H1 (cell line): ENCODE data around the gene ADCY6. TPM values are rescaled to one million over a fixed set of nuclear protein-coding genes. Genes with fewer than 3 reads are reported as not detected.

ENCODE experiments used
- CTCF ChIA-PET: fragments of 300-600 bp; sonication (Branson Sonifier 250); formaldehyde crosslinking; loops from one replicate; lab custom pipeline; 2021; ENCODE audit not compliant: partially characterized antibody; lab: Charles Lee
- POLR2A ChIA-PET: fragments of 300-600 bp; sonication (Branson Sonifier 250); formaldehyde crosslinking; loops from one replicate; lab custom pipeline; 2021; ENCODE audit warnings: inconsistent platforms; ENCODE audit not compliant: partially characterized antibody; lab: Charles Lee
- DNase-seq, 2 experiments: peaks; one replicate each; pipeline versions ENCODE4 v3.0.0 to v3.0.0-alpha.2; 2010 to 2022; ENCODE audit warnings: low spot score in 2 of 2, low read depth in 1 of 2, mixed read lengths in 1 of 2
- FAIRE-seq: peaks from 2 replicates; lab custom pipeline; 2011; peaks lifted over from hg19 to GRCh38; lab: Jason Lieb, UNC
- H2AFZ ChIP-seq: 2 replicates; pipeline ENCODE4 v1.8.1; 2012; ENCODE audit warnings: low read length, inconsistent platforms
- H2AK5ac ChIP-seq: 2 replicates; pipeline ENCODE4 v1.6.1; 2013; ENCODE audit warnings: low read depth, low read length
- H2BK120ac ChIP-seq: replicated peaks from 2 replicates; pipeline ENCODE3; 2013; ENCODE audit warnings: low read depth, low read length, inconsistent platforms
- H2BK12ac ChIP-seq: 2 replicates; pipeline ENCODE4 v1.6.1; 2013; ENCODE audit warnings: low read depth, low read length
- H2BK15ac ChIP-seq: 2 replicates; pipeline ENCODE4 v1.6.1; 2013; ENCODE audit warnings: low read length
- H2BK20ac ChIP-seq: 2 replicates; pipeline ENCODE4 v1.6.1; 2013; ENCODE audit warnings: low read length
- H2BK5ac ChIP-seq: 2 replicates; pipeline ENCODE4 v1.6.1; 2013; ENCODE audit warnings: low read depth, low read length
- H3K14ac ChIP-seq: 2 replicates; pipeline ENCODE4 v1.6.1; 2013; ENCODE audit warnings: inconsistent platforms; ENCODE audit not compliant: insufficient read length
- H3K18ac ChIP-seq: 2 replicates; pipeline ENCODE4 v1.6.1; 2013; ENCODE audit warnings: low read length; ENCODE audit errors: extremely low read depth
- H3K23ac ChIP-seq: 2 replicates; pipeline ENCODE4 v1.6.1; 2013; ENCODE audit warnings: inconsistent platforms; ENCODE audit not compliant: insufficient read length
- H3K23me2 ChIP-seq: 2 replicates; pipeline ENCODE4 v1.6.1; 2013; ENCODE audit warnings: low read depth, low read length
- H3K27ac ChIP-seq: 2 replicates; pipeline ENCODE4 v1.6.1; 2011; ENCODE audit warnings: low read depth, low read length, inconsistent platforms
- H3K27me3 ChIP-seq, 4 experiments: replicated peaks in 1 of 4; 1 replicate in 1 of 4; 2 replicates in 3 of 4; pipeline versions ENCODE4 v1.6.1 to v1.8.1; 2011 to 2013; ENCODE audit warnings: low read length in 3 of 4, mild to moderate bottlenecking in 3 of 4, inconsistent platforms in 2 of 4, mixed read lengths in 2 of 4, moderate library complexity in 1 of 4; ENCODE audit not compliant: control insufficient read depth in 3 of 4, insufficient read depth in 3 of 4; ENCODE audit errors: extremely low read depth in 1 of 4
- H3K36me3 ChIP-seq, 4 experiments: 2 replicates each; pipeline versions ENCODE4 v1.6.1 to v1.8.1; 2011 to 2013; ENCODE audit warnings: mild to moderate bottlenecking in 4 of 4, low read length in 3 of 4, moderate library complexity in 2 of 4, control low read depth in 1 of 4, inconsistent platforms in 1 of 4; ENCODE audit not compliant: insufficient read depth in 4 of 4, control insufficient read depth in 2 of 4
- H3K4ac ChIP-seq: replicated peaks from 2 replicates; pipeline ENCODE3; 2013; ENCODE audit warnings: low read length, low read depth, mixed read lengths, inconsistent platforms; ENCODE audit not compliant: insufficient read length
- H3K4me1 ChIP-seq, 4 experiments: replicated peaks in 1 of 4; 1 replicate in 1 of 4; 2 replicates in 3 of 4; pipeline versions ENCODE4 v1.6.1 to v1.8.1; 2011 to 2013; ENCODE audit warnings: low read length in 3 of 4, inconsistent platforms in 2 of 4, mixed read lengths in 1 of 4; ENCODE audit not compliant: insufficient read depth in 4 of 4, control insufficient read depth in 3 of 4
- H3K4me2 ChIP-seq, 2 experiments: 2 replicates each; pipeline versions ENCODE4 v1.6.1 to v1.8.1; 2011 to 2013; ENCODE audit warnings: low read depth in 2 of 2, low read length in 2 of 2, control low read depth in 1 of 2, inconsistent platforms in 1 of 2, mild to moderate bottlenecking in 1 of 2; ENCODE audit not compliant: insufficient read depth in 1 of 2
- H3K4me3 ChIP-seq, 4 experiments: fragments of 200-600, 300-600 bp in 1 of 4; sonication (generic), shearing (Covaris generic), sonication (Bioruptor Twin) in 1 of 4; 2 replicates each; pipeline versions ENCODE4 v1.5.1 to v1.8.1; 2011 to 2016; ENCODE audit warnings: low read length in 4 of 4, low read depth in 3 of 4, control low read depth in 2 of 4, inconsistent platforms in 2 of 4, mild to moderate bottlenecking in 2 of 4, mixed read lengths in 1 of 4, moderate library complexity in 1 of 4; ENCODE audit not compliant: insufficient read depth in 2 of 4; ENCODE audit errors: extremely low read depth in 1 of 4
- H3K56ac ChIP-seq: replicated peaks from 2 replicates; pipeline ENCODE3; 2013; ENCODE audit warnings: low read depth, mild to moderate bottlenecking, mixed read lengths, low read length, inconsistent platforms; ENCODE audit not compliant: insufficient read length
- H3K79me1 ChIP-seq: 2 replicates; pipeline ENCODE4 v1.6.1; 2013; ENCODE audit warnings: low read depth, low read length, control low read depth
- H3K79me2 ChIP-seq, 2 experiments: 2 replicates each; pipeline versions ENCODE4 v1.6.1 to v1.8.1; 2012 to 2013; ENCODE audit warnings: low read length in 2 of 2, mild to moderate bottlenecking in 2 of 2, inconsistent platforms in 1 of 2; ENCODE audit not compliant: insufficient read depth in 2 of 2, control insufficient read depth in 1 of 2
- H3K9ac ChIP-seq, 4 experiments: replicated peaks in 1 of 4; 1 replicate in 1 of 4; 2 replicates in 3 of 4; pipeline versions ENCODE4 v1.6.1 to v1.8.1; 2011 to 2013; ENCODE audit warnings: low read depth in 3 of 4, low read length in 3 of 4, control low read depth in 2 of 4, mild to moderate bottlenecking in 2 of 4, moderate library complexity in 2 of 4, inconsistent platforms in 1 of 4; ENCODE audit errors: extremely low read depth in 1 of 4
- H3K9me3 ChIP-seq, 2 experiments: 2 replicates each; pipeline versions ENCODE4 v1.6.1 to v1.8.1; 2012 to 2013; ENCODE audit warnings: mild to moderate bottlenecking in 2 of 2, moderate library complexity in 2 of 2, control low read depth in 1 of 2, inconsistent platforms in 1 of 2, low read depth in 1 of 2, low read length in 1 of 2, mixed read lengths in 1 of 2; ENCODE audit not compliant: insufficient read depth in 2 of 2
- H4K20me1 ChIP-seq, 2 experiments: replicated peaks in 1 of 2; 2 replicates each; pipeline versions ENCODE3 to v1.8.1; 2011 to 2013; ENCODE audit warnings: inconsistent platforms in 2 of 2, low read length in 2 of 2, mild to moderate bottlenecking in 1 of 2; ENCODE audit not compliant: insufficient read depth in 2 of 2, control insufficient read depth in 1 of 2
- H4K5ac ChIP-seq: 2 replicates; pipeline ENCODE4 v1.6.1; 2013; ENCODE audit warnings: low read length, low read depth, mixed read lengths, inconsistent platforms; ENCODE audit not compliant: insufficient read length
- H4K8ac ChIP-seq: 2 replicates; pipeline ENCODE4 v1.8.0; 2013; ENCODE audit warnings: mild to moderate bottlenecking, moderate library complexity, low read length, inconsistent platforms; ENCODE audit not compliant: insufficient read depth; ENCODE audit errors: extremely low read depth
- H4K91ac ChIP-seq: replicated peaks from 2 replicates; pipeline ENCODE3; 2013; ENCODE audit warnings: low read length, mixed read lengths, inconsistent platforms; ENCODE audit not compliant: insufficient read length
- CBX5 ChIP-seq: fragments of 300-800, 300-1000 bp; sonication (generic); IDR thresholded peaks from 2 replicates; pipeline ENCODE4 v1.7.1; 2016; ENCODE audit warnings: antibody characterized with exemption, low read length, low read depth
- CEBPB ChIP-seq: IDR thresholded peaks from 2 replicates; pipeline ENCODE4 v1.6.1; 2012; ENCODE audit warnings: low read depth, low read length
- E2F6 ChIP-seq: IDR thresholded peaks from 2 replicates; pipeline ENCODE4 v1.6.1; 2012; ENCODE audit warnings: inconsistent platforms
- EZH2 ChIP-seq: fragments of 200-600 bp; sonication (generic); IDR thresholded peaks from 2 replicates; pipeline ENCODE4 v1.7.1; 2012; ENCODE audit warnings: low read depth, mild to moderate bottlenecking, moderate library complexity, low read length, inconsistent platforms; ENCODE audit not compliant: severe bottlenecking
- HDAC6 ChIP-seq: IDR thresholded peaks from one replicate; pipeline ENCODE4 v1.7.1; 2012; ENCODE audit warnings: low read depth, mild to moderate bottlenecking, inconsistent platforms, low read length, moderate library complexity
- JUN ChIP-seq: IDR thresholded peaks from 2 replicates; pipeline ENCODE4 v1.6.1; 2011; ENCODE audit warnings: low read depth, mild to moderate bottlenecking, improper control_type of control experiment, low read length
- JUND ChIP-seq: IDR thresholded peaks from 2 replicates; pipeline ENCODE4 v1.6.1; 2011; ENCODE audit warnings: mild to moderate bottlenecking, improper control_type of control experiment, low read length
- KDM5A ChIP-seq: fragments of 200-600 bp; IDR thresholded peaks from 2 replicates; pipeline ENCODE4 v1.7.1; 2012; ENCODE audit warnings: mild to moderate bottlenecking, low read length, inconsistent platforms, mixed read lengths
- NRF1 ChIP-seq: IDR thresholded peaks from 2 replicates; pipeline ENCODE4 v1.6.1; 2011; ENCODE audit warnings: mild to moderate bottlenecking, low read depth, low read length, improper control_type of control experiment
- PHF8 ChIP-seq: fragments of 200-600 bp; sonication (generic); conservative IDR thresholded peaks from 2 replicates; pipeline ENCODE4 v1.7.1; 2012; ENCODE audit warnings: low read depth, mild to moderate bottlenecking, inconsistent platforms, low read length, moderate library complexity
- POLR2A ChIP-seq, 2 experiments: IDR thresholded peaks; 1 replicate in 1 of 2; 2 replicates in 1 of 2; pipeline ENCODE4 v1.6.1; 2011; ENCODE audit warnings: low read depth in 2 of 2, low read length in 2 of 2, mild to moderate bottlenecking in 2 of 2; ENCODE audit errors: control extremely low read depth in 1 of 2
- POU5F1 ChIP-seq: IDR thresholded peaks from 2 replicates; pipeline ENCODE4 v1.6.1; 2011; ENCODE audit warnings: low read depth, mild to moderate bottlenecking, low read length, moderate library complexity
- RXRA ChIP-seq: IDR thresholded peaks from 2 replicates; pipeline ENCODE4 v1.6.1; 2011; ENCODE audit warnings: low read depth, mild to moderate bottlenecking, low read length, moderate library complexity; ENCODE audit not compliant: insufficient read depth
- SP4 ChIP-seq: IDR thresholded peaks from 2 replicates; pipeline ENCODE4 v1.6.1; 2012; ENCODE audit warnings: low read length, inconsistent platforms
- TAF7 ChIP-seq: optimal IDR thresholded peaks from 2 replicates; pipeline ENCODE3; 2011; ENCODE audit warnings: low read depth, mild to moderate bottlenecking, inconsistent platforms, low read length, moderate library complexity, borderline replicate concordance
- WGBS, 2 experiments: shearing (Covaris generic) in 1 of 2; methylation state at CpG; one replicate each; pipeline versions ENCODE4 v1.1.6 to v1.1.7; 2013 to 2015; ENCODE audit warnings: low lambda C conversion rate in 2 of 2, mixed read lengths in 2 of 2, inconsistent platforms in 1 of 2, low coverage in 1 of 2, missing lambda C conversion rate in 1 of 2; ENCODE audit not compliant: insufficient replicate concordance in 2 of 2, insufficient coverage in 1 of 2, insufficient read length in 1 of 2; ENCODE audit errors: extremely low coverage in 1 of 2, missing lambda C conversion rate in 1 of 2; 5-methylcytosine and 5-hydroxymethylcytosine counted together
- polyA plus RNA-seq, 7 experiments: library from polyadenylated mRNA; depleted of rRNA in 3 of 7; stranded (reverse) in 5 of 7; unstranded in 2 of 7; fragments of >200 nt in 5 of 7; fragments of 200-250 nt in 2 of 7; gene quantifications; 1 replicate in 5 of 7; 2 replicates in 1 of 7; 4 replicates in 1 of 7; pipeline versions ENCODE4 v1.2.1 to v1.2.3, GENCODE V29; 2011 to 2013; ENCODE audit warnings: missing spikeins in 2 of 7, mixed read lengths in 2 of 7
- total RNA-seq: library from RNA; stranded (reverse); fragmentation: NEBNext Ultra II Directional; extraction: Animal tissue kit (Norgen Biotek cat#: 25700); gene quantifications from 2 replicates; pipeline ENCODE4 v1.2.1, GENCODE V29; 2021

The ADCY6 gene
- total and polyA plus RNA-seq, 2 of the 8 experiments (the other 6 are each of a cell fraction or from before 2014, with no cell fraction given): 11.7 to 17.5 TPM

GRCh38 chr12:48767047-48767446, 21.8 kb downstream of the ADCY6 start:
- no peak overlapping the region for H3K23ac ChIP-seq
- no peaks in the 10 kb centered on the region for H4K20me1 ChIP-seq
- no peak overlapping the region for H4K91ac ChIP-seq
- H3K36me3 ChIP-seq: peaks cover 1 to 18% (median 6%) of the 10 kb centered on the region in 4 experiments; a peak in 5 of 8 replicates
- no peak overlapping the region for H3K56ac ChIP-seq
- H3K4me1 ChIP-seq: peaks cover 0 to 14% (median 9%) of the 10 kb centered on the region in 4 experiments; a peak in 6 of 7 replicates
- FAIRE-seq: no peak
- no peaks in the 10 kb centered on the region for H3K27me3 ChIP-seq
- ChIA-PET POLR2A (interaction anchor here (2.0 kb wide), 1 partner anchor 15 kb away, joined by 7 read pairs; no protein-coding TSS in a partner anchor), CTCF (interaction anchor here (0.7 to 2.5 kb wide), 5 partner anchors 12 to 29 kb away, joined by 3 to 17 read pairs (median 5); no protein-coding TSS in a partner anchor)
- no peak overlapping the region for H4K5ac ChIP-seq
- H3K79me2 ChIP-seq: no peaks in the 10 kb centered on the region
- no peaks in the 10 kb centered on the region for H3K79me1 ChIP-seq
- H3K9ac ChIP-seq: no peak overlapping the region
- H2BK12ac ChIP-seq: no peak overlapping the region
- no peak overlapping the region for H3K27ac ChIP-seq
- H2BK15ac ChIP-seq: no peak overlapping the region
- H3K9me3 ChIP-seq: no peaks in the 10 kb centered on the region
- H3K4me2 ChIP-seq: no peak overlapping the region
- WGBS, 2 experiments: 93% methylated on average over 4 of the region's 4 CpGs; no CpG with 5 or more reads in 1 of the 2 experiments
- no peak overlapping the region for H3K18ac ChIP-seq
- H2BK120ac ChIP-seq: no peak overlapping the region
- no peak overlapping the region; the same call in 1 of the 2 replicates for H4K8ac ChIP-seq
- H3K4me3 ChIP-seq: no peak overlapping the region
- H3K23me2 ChIP-seq: no peaks in the 10 kb centered on the region
- DNase-seq: no peak
- H3K4ac ChIP-seq: no peak overlapping the region
- no peak overlapping the region for H2BK5ac ChIP-seq
- no peak overlapping the region for H2AFZ ChIP-seq
- no peak overlapping the region for H3K14ac ChIP-seq
- H2BK20ac ChIP-seq: no peak overlapping the region; the same call in 1 of the 2 replicates
- H2AK5ac ChIP-seq: no peak overlapping the region
- TF ChIP-seq CBX5: no peak
- no peak for TF ChIP-seq KDM5A
- no peak for TF ChIP-seq POLR2A (IDR thresholded peaks at IDR 0.05; ENCODE audit: control extremely low read depth in 1 of 2, low read depth in 2 of 2, low read length in 2 of 2)
- TF ChIP-seq RXRA: no peak
- TF ChIP-seq POU5F1: no peak
- no peak for TF ChIP-seq EZH2
- no peak for TF ChIP-seq PHF8
- TF ChIP-seq E2F6: no peak
- TF ChIP-seq HDAC6: no peak
- TF ChIP-seq JUND: no peak
- TF ChIP-seq NRF1: no peak
- TF ChIP-seq TAF7: no peak
- no peak for TF ChIP-seq CEBPB
- no peak for TF ChIP-seq SP4
- TF ChIP-seq JUN: no peak
